HepG2 (cell line): Measurements from ENCODE around the gene CLIC1. TPM values are rescaled to one million over a fixed set of nuclear protein-coding genes. Genes with fewer than 3 reads are reported as not detected.

ENCODE experiments used
- ATF2 ChIP-seq: sonication (generic); formaldehyde crosslinking; IDR thresholded peaks from 2 replicates; pipeline ENCODE4 v1.4.0; 2020; ENCODE audit warnings: missing genetic modification reagents
- CBX1 ChIP-seq: IDR thresholded peaks from one replicate; pipeline ENCODE4 v1.6.1; 2016; ENCODE audit warnings: antibody characterized with exemption, low read depth
- CBX5 ChIP-seq: sonication (generic); formaldehyde crosslinking; IDR thresholded peaks from 2 replicates; pipeline ENCODE4 v1.4.0; 2020; ENCODE audit warnings: missing genetic modification reagents, borderline replicate concordance
- CEBPG ChIP-seq: IDR thresholded peaks from 2 replicates; pipeline ENCODE4 v1.6.1; 2016
- DMAP1 ChIP-seq: IDR thresholded peaks from 2 replicates; pipeline ENCODE4 v1.6.1; 2016
- ETV5 ChIP-seq: IDR thresholded peaks from 2 replicates; pipeline ENCODE4 v1.6.1; 2018; ENCODE audit warnings: missing biosample characterization, missing genetic modification reagents, inconsistent platforms, borderline replicate concordance
- HCFC1 ChIP-seq: fragments of 150-350 bp; IDR thresholded peaks from 2 replicates; pipeline ENCODE4 v1.6.1; 2014; ENCODE audit warnings: low read depth, low read length
- HOXA3 ChIP-seq: sonication (generic); formaldehyde crosslinking; IDR thresholded peaks from 2 replicates; pipeline ENCODE4 v1.5.0; 2020; ENCODE audit warnings: missing genetic modification reagents
- KAT7 ChIP-seq: IDR thresholded peaks from 2 replicates; pipeline ENCODE4 v1.6.1; 2018; ENCODE audit warnings: borderline replicate concordance, missing compliant biosample characterization
- KDM2A ChIP-seq: sonication (generic); formaldehyde crosslinking; IDR thresholded peaks from 2 replicates; pipeline ENCODE4 v1.4.0; 2020; ENCODE audit warnings: low read depth, missing genetic modification reagents, borderline replicate concordance
- MXD4 ChIP-seq: IDR thresholded peaks from 2 replicates; pipeline ENCODE4 v1.6.1; 2016; ENCODE audit warnings: mild to moderate bottlenecking, missing biosample characterization, missing genetic modification reagents
- MXI1 ChIP-seq: IDR thresholded peaks from 3 replicates; pipeline ENCODE4 v1.6.1; 2012; ENCODE audit warnings: low read depth, low read length, inconsistent platforms, borderline replicate concordance
- REL ChIP-seq: sonication (generic); formaldehyde crosslinking; conservative IDR thresholded peaks from 2 replicates; pipeline ENCODE4 v1.8.0; 2022; ENCODE audit warnings: mild to moderate bottlenecking, missing genetic modification reagents, moderate library complexity
- SMAD3 ChIP-seq: sonication (generic); formaldehyde crosslinking; IDR thresholded peaks from 2 replicates; pipeline ENCODE4 v1.4.0; 2020; ENCODE audit warnings: missing genetic modification reagents
- TBX2 ChIP-seq: sonication (generic); formaldehyde crosslinking; IDR thresholded peaks from 2 replicates; pipeline ENCODE4 v1.5.0; 2020; ENCODE audit warnings: missing genetic modification reagents, mild to moderate bottlenecking, borderline replicate concordance
- THAP11 ChIP-seq: IDR thresholded peaks from 2 replicates; pipeline ENCODE4 v1.6.1; 2016; ENCODE audit warnings: missing biosample characterization, missing genetic modification reagents
- YY1 ChIP-seq: IDR thresholded peaks from 2 replicates; pipeline ENCODE4 v1.6.1; 2011; ENCODE audit warnings: low read length, low read depth, moderate library complexity, mild to moderate bottlenecking; ENCODE audit not compliant: insufficient read depth, insufficient replicate concordance
- ZBTB21 ChIP-seq: sonication (generic); formaldehyde crosslinking; IDR thresholded peaks from 2 replicates; pipeline ENCODE4 v1.4.0; 2020; ENCODE audit warnings: missing genetic modification reagents
- ZNF335 ChIP-seq: sonication (generic); formaldehyde crosslinking; IDR thresholded peaks from 2 replicates; pipeline ENCODE4 v1.4.0; 2020; ENCODE audit warnings: missing genetic modification reagents
- ZNF644 ChIP-seq: IDR thresholded peaks from 2 replicates; pipeline ENCODE4 v1.6.1; 2016; ENCODE audit warnings: low read depth
- ZNF883 ChIP-seq: sonication (generic); formaldehyde crosslinking; IDR thresholded peaks from 2 replicates; pipeline ENCODE4 v1.5.1; 2020; ENCODE audit warnings: mild to moderate bottlenecking, missing genetic modification reagents; ENCODE audit errors: not compliant biosample characterization
- ZNF891 ChIP-seq: sonication (generic); formaldehyde crosslinking; IDR thresholded peaks from 2 replicates; pipeline ENCODE4 v1.5.0; 2020; ENCODE audit warnings: mild to moderate bottlenecking, missing genetic modification reagents
- polyA plus RNA-seq, 8 experiments: library from polyadenylated mRNA; depleted of rRNA in 3 of 8; stranded (reverse) in 7 of 8; unstranded in 1 of 8; fragments of >200 nt; fragmentation: Illumina TruSeq in 4 of 8; extraction: Trizol in 4 of 8; gene quantifications; 2 replicates each; pipeline versions ENCODE4 v1.2.1 to v1.2.3, GENCODE V29; 2011 to 2016; ENCODE audit warnings: low read depth in 4 of 8, missing spikeins in 1 of 8, mixed read lengths in 1 of 8; ENCODE audit not compliant: insufficient read depth in 1 of 8
- total RNA-seq, 5 experiments: library from RNA; depleted of rRNA; stranded (reverse); fragments of >200 nt; fragmentation: Illumina TruSeq; extraction: Trizol; gene quantifications; 2 replicates each; pipeline ENCODE4 v1.2.3, GENCODE V29; 2016; ENCODE audit warnings: low read depth in 1 of 5
- TF ChIP-seq, protein P1 (sequence below): sonication (generic); formaldehyde crosslinking; conservative IDR thresholded peaks from 2 replicates; pipeline ENCODE4 v1.8.0; 2022; ENCODE audit warnings: mild to moderate bottlenecking, moderate library complexity, missing genetic modification reagents
- TF ChIP-seq, protein P2 (sequence below): sonication (generic); formaldehyde crosslinking; IDR thresholded peaks from 2 replicates; pipeline ENCODE4 v1.5.1; 2020; ENCODE audit warnings: mild to moderate bottlenecking, missing genetic modification reagents, moderate library complexity

CLIC1 gene
- total and polyA plus RNA-seq, 2 of the 13 experiments (the other 11 are each of a cell fraction or from before 2014, with no cell fraction given): 602 to 891 TPM

DNA sequence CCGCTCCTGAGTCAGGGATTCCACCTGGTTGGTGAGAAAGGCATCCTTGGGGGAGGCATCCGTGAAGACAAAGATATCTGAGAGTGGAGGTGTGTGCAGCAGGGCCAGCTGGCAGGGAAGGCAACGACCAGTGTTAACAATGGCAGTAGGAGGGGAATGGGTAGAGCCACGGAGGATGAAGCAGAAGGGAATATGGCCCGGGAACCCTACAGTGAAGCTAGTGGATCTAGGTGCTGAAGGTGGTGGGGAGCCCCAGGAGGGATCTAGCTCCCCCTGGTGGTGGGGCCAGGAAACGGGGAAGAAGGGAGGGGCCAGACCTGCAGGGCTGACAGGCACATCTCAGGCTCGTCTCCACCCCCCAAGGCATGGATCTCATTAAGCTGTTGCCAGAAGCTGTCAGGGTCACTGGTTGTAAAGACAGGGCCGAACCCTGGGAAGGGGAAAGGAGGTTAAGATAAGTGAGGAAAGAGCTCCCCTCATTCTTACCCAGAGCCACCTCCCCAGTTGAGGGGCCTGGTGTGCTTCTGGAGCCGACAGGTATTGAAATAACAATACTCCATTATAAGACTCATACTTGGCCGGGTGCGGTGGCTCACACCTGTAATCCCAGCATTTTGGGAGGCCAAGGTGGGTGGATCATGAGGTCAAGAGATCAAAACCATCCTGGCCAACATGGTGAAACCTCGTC lies 33.5 kb upstream of the CLIC1 start (continued):
- TF ChIP-seq HOXA3 (CRISPR knock-in tag) (peak; percentile 30; the same call in 1 of the 2 replicates), ZNF644 (CRISPR knock-in tag) (peak; percentile 53; the same call in 1 of the 2 replicates), DMAP1 (CRISPR knock-in tag) (0 out of 2 replicates have a peak, but pooled peaks have one; percentile 23), MXI1 (peak; percentile 48; the same call in 1 of the 3 replicates), TBX2 (CRISPR knock-in tag) (peak; percentile 19; the same call in 1 of the 2 replicates), THAP11 (CRISPR knock-in tag) (peak; percentile 68; the same call in 1 of the 2 replicates), ZBTB21 (CRISPR knock-in tag) (0 out of 2 replicates have a peak, but pooled peaks have one; percentile 29), CBX1 (peak; percentile 58), ZNF335 (CRISPR knock-in tag) (peak; percentile 95), YY1 (peak; percentile 66), ATF2 (CRISPR knock-in tag) (peak; percentile 76; the same call in 1 of the 2 replicates), KAT7 (CRISPR knock-in tag) (0 out of 2 replicates have a peak, but pooled peaks have one; percentile 53), REL (CRISPR knock-in tag) (no peak), KDM2A (CRISPR knock-in tag) (peak; percentile 80), MXD4 (CRISPR knock-in tag) (peak; percentile 32; the same call in 1 of the 2 replicates), SMAD3 (CRISPR knock-in tag) (0 out of 2 replicates have a peak, but pooled peaks have one; percentile 26), ZNF883 (peak; percentile 53), CEBPG (CRISPR knock-in tag) (0 out of 2 replicates have a peak, but pooled peaks have one; percentile 19), CBX5 (CRISPR knock-in tag) (peak; percentile 54; the same call in 1 of the 2 replicates), ETV5 (CRISPR knock-in tag) (no peak), HCFC1 (0 out of 2 replicates have a peak, but pooled peaks have one; percentile 12), ZNF891 (CRISPR knock-in tag) (no peak; the same call in 1 of the 2 replicates)
- TF ChIP-seq, protein P1, sequence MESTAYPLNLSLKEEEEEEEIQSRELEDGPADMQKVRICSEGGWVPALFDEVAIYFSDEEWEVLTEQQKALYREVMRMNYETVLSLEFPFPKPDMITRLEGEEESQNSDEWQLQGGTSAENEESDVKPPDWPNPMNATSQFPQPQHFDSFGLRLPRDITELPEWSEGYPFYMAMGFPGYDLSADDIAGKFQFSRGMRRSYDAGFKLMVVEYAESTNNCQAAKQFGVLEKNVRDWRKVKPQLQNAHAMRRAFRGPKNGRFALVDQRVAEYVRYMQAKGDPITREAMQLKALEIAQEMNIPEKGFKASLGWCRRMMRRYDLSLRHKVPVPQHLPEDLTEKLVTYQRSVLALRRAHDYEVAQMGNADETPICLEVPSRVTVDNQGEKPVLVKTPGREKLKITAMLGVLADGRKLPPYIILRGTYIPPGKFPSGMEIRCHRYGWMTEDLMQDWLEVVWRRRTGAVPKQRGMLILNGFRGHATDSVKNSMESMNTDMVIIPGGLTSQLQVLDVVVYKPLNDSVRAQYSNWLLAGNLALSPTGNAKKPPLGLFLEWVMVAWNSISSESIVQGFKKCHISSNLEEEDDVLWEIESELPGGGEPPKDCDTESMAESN (CRISPR knock-in tag): peak; percentile 49; the same call in 1 of the 2 replicates
- TF ChIP-seq, protein P2, sequence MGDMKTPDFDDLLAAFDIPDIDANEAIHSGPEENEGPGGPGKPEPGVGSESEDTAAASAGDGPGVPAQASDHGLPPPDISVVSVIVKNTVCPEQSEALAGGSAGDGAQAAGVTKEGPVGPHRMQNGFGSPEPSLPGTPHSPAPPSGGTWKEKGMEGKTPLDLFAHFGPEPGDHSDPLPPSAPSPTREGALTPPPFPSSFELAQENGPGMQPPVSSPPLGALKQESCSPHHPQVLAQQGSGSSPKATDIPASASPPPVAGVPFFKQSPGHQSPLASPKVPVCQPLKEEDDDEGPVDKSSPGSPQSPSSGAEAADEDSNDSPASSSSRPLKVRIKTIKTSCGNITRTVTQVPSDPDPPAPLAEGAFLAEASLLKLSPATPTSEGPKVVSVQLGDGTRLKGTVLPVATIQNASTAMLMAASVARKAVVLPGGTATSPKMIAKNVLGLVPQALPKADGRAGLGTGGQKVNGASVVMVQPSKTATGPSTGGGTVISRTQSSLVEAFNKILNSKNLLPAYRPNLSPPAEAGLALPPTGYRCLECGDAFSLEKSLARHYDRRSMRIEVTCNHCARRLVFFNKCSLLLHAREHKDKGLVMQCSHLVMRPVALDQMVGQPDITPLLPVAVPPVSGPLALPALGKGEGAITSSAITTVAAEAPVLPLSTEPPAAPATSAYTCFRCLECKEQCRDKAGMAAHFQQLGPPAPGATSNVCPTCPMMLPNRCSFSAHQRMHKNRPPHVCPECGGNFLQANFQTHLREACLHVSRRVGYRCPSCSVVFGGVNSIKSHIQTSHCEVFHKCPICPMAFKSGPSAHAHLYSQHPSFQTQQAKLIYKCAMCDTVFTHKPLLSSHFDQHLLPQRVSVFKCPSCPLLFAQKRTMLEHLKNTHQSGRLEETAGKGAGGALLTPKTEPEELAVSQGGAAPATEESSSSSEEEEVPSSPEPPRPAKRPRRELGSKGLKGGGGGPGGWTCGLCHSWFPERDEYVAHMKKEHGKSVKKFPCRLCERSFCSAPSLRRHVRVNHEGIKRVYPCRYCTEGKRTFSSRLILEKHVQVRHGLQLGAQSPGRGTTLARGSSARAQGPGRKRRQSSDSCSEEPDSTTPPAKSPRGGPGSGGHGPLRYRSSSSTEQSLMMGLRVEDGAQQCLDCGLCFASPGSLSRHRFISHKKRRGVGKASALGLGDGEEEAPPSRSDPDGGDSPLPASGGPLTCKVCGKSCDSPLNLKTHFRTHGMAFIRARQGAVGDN (CRISPR knock-in tag): peak; percentile 66
